Activated T-helper 1 cell treated with anti-CD3 and anti-CD28 coated beads, Interleukin-2, amount 50 U/mL, for 16 hours (primary cell): ENCODE results near the gene PGAM2.

Experiments
- DNase-seq, 2 donors: peaks; one replicate each; pipeline ENCODE4 v3.0.0-alpha.2; 2020; ENCODE audit warnings: low read depth in 1 of 2, low spot score in 1 of 2

PGAM2 gene

DNA sequence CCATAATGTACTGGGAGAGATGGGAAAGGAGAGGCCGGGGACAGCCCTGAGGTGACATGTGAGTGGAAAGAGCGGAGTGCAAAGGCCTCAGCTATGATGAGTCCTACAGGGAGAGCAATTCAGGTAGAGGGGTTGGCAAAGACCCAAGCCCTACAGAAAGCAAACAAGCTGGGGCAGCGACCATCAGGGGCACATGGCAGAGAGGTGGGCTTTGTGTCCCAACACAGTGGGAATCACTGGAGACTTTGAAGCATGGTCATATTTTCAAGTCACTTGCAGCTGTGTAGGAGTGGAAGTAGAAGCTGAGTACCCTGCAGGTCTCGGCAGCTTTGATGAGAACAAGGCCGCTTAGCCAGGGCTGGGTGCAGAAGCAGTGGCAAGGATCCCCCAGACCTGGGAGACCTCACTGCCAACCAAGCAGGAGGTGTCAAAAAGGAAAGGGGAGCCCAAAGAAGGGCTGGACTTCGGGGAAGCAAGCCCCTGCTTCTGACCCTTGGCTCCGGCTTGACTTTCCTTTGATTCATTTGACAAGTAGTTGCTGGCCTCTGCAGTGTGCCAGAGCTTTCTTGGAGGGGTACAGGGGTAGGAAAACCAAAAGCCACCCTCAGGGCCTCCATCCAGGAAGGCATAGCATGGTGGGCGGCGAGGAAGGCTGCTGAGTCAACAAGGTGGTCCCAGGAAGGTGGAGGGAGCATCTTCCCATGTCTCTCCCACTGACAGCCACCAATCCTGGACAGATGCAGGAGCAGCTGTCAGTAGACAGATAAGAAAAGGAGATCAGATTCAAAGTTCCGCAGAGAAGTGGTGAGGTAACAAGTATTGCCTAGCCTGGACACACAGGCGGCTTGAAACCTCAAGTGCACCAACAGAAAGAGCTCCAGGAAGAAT lies 1.9 kb upstream of the PGAM2 start:
- no peak for DNase-seq

DNA sequence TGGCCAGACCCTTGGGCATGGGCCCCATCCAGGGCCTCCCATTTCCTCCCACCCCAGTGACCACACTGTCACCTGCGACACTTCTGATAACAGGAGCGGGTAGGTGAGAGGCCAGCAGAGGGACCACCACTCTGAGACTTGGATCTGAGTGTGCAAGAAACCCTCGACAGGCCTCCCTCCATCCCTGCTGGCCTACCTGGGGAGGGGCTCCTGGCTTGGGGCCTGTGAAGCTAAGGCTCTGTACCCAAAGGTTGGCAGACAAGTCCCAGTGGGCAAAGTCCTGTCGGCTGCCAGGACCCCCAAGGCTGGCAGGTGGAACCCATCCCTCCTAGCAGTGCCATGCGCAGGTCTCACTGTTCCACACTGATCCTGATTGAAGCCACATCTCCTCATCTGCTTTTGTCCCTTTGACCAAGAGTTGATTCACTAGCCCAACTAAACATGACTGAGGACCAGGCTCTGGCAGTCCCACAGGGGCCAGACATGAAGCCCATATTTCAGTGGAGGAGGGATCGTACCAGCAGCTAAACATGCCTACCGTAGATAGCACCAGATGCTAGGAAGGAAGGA lies 1.2 kb upstream of the PGAM2 start:
- DNase-seq, result no peak

DNA sequence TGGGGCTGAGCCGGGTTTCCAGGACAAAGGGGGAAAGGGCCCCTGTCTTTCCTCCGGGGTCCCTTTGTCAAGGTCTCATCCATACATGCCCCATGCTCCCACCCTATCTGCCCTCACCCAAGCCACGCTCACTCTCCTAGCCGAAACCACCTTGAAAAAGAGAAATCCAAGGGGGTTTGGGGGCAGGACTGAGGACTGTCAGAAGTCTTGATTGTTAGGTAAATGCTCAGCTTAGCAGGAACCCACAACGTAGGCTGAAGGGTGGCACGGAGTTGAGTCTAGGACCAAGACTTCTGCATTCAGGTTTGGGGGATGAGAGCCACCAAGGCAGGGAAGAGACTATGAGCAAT lies 719 bp upstream of the PGAM2 start:
- no peak for DNase-seq

DNA sequence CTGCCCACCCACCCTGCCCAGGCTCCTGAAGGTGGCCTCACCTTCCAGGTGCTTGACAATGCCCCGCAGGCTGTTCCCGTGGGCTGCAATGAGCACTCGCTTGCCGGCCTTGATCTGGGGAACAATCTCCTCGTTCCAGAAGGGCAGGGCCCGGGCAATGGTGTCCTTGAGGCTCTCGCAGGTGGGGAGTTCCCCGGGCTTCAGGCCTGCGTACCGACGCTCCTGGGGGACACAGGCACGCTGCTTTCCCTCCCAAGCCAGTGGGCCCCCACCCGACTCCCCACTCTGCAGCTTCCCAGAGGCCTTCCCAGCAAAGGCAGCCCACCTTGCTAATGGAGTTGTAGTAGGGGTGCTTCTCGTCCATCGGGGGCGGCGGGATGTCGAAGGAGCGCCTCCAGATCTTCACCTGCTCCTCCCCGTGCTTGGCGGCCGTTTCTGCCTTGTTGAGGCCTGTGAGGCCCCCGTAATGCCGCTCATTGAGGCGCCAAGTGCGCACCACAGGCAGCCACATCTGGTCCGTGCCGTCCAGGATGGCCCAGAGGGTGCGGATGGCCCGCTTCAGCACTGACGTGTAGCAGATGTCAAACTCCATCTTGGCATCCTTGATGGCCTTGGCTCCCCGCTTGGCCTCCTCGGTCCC lies 456 bp downstream of the PGAM2 start:
- no peak for DNase-seq

DNA sequence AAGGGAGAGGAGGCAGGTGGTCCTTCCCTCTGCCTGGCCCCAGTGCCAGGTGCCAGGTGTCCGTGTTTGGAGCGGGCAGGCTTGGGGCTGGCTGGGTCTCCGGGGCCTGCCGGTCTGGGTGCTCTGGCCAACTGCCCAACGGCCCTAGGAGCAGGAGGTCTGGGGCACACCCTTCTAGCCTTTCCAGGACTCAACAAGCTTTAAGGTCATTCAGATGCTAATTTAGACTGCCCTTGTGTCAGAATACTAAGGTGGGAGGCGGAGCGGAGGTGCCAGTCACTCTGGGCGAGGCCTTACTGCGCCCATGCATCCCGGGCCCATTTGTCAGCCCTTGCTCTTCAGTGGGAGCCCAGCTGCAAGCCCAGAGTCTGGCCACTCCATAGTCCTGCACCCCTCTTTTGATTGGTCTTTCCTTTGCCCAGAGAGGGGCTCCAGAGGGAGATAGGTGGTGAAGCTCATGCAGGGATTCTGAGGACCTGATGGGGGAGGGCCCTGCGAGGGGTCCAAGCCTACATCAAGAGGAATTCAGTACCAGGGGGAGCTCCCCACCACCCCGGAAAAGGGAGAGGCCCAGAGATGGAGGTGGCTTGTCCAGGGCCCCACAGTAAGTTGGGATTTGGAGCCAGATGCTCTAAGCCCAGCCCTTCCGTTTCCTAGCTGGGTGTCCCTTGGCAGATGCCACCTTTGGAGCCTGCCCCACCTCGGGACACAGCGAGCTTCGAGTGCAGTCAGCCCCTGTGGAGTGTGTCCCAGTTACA lies 1.3 kb downstream of the PGAM2 start:
- DNase-seq, result no peak

DNA sequence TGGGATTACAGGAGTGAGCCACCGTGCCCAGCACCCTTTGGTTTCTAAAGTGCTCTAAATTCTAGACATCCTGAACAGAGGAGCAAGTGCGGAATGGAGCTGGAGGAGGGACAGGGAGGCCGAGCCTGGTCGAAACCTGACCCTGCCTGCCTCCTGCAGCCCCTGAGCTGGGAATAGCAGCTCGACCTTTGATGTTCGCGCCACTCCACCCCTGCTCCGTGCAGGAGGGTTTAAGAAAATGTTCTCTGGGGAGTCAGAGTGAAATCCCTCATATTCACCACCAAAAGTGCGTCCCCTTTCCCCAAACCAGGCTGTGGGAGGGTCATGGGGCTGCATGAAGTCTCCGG lies 1.8 kb downstream of the PGAM2 start:
- DNase-seq, result no peak

DNA sequence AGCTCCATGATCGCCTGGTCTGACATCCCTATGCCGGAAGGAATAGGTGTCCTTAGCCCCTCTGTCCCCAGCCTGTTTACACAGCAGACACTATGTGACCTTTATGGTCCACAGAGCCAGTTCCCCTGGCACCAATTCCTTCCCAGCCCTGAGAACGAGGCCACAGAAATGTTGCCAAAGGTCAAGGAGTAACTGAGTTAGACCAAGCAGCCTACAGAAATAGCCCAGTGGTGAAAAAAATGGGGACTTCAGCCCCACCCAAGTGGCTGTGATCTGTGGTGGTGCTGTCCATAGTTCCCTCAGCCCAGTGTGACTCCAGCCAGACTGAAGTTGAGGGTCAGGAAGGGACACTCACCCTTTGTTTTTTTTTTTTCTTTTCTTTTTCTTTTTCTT lies 2.5 kb downstream of the PGAM2 start:
- DNase-seq, result no peak

DNA sequence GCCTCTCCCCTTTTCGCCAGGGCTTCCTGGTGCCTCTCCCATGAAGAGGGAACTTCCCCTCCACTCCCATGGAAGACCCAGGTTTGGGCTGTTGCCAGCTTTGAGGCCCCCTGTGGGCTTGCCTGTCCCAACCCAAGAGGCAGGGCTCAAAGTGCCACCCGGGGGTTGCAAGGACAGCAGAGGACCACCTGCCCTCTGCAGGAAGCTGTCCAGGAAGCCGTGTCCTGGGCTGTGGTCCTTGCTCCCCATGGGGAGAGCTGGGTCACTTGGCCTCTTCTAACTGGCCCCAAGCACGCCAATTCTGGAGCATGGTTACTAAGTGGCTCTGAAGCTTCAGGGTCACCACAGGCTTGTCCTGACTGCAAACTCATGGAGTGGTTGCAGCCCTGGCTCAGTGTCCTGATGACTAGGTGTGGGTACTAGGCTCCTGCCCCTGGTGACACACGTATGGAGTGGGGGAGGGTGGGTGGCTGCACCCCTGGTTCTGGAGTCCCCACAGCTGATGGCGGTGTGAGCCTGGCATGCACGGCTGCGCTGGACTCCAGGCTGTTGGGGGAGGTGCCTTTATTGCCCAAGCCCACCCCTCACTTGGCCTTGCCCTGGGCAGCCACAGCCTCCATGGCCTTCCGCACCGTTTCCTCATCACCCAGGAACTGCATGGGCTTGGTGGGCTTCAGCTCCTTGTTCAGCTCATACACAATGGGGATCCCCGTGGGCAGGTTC lies 3.0 kb downstream of the PGAM2 start:
- no peak for DNase-seq

DNA sequence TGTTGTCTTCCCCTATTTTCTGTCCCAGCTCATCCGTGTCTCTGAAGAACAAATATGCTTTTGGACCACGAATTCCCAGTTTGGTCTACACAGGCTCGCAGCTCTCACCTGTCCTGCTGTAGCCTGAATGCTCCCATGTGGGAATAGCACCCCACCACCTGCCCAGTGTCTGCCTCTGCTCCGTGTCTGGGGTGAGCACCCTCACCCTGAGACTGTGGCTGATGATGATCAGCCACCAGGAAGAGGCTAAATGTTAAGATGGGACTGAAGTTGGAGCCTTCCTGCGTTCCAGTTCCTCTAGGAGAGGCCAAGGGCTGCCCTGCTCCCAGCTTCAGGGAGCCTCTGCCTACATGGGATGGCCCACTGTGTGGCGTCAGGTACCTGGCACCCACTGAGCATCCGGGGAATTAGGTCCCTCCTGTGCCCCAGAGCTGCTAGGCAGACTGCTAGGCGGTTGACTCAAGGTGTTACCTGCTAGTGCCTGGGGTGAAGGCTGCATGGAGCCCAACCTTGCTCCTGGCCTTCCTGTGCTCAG lies 3.7 kb downstream of the PGAM2 start:
- DNase-seq, result no peak

DNA sequence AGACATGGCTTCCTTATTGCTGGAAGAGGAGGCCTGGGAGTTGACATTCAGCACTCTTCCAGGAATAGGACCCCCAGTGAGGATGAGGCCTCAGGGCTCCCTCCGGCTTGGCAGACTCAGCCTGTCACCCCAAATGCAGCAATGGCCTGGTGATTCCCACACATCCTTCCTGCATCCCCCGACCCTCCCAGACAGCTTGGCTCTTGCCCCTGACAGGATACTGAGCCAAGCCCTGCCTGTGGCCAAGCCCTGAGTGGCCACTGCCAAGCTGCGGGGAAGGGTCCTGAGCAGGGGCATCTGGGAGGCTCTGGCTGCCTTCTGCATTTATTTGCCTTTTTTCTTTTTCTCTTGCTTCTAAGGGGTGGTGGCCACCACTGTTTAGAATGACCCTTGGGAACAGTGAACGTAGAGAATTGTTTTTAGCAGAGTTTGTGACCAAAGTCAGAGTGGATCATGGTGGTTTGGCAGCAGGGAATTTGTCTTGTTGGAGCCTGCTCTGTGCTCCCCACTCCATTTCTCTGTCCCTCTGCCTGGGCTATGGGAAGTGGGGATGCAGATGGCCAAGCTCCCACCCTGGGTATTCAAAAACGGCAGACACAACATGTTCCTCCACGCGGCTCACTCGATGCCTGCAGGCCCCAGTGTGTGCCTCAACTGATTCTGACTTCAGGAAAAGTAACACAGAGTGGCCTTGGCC lies 4.3 kb downstream of the PGAM2 start:
- no peak for DNase-seq

DNA sequence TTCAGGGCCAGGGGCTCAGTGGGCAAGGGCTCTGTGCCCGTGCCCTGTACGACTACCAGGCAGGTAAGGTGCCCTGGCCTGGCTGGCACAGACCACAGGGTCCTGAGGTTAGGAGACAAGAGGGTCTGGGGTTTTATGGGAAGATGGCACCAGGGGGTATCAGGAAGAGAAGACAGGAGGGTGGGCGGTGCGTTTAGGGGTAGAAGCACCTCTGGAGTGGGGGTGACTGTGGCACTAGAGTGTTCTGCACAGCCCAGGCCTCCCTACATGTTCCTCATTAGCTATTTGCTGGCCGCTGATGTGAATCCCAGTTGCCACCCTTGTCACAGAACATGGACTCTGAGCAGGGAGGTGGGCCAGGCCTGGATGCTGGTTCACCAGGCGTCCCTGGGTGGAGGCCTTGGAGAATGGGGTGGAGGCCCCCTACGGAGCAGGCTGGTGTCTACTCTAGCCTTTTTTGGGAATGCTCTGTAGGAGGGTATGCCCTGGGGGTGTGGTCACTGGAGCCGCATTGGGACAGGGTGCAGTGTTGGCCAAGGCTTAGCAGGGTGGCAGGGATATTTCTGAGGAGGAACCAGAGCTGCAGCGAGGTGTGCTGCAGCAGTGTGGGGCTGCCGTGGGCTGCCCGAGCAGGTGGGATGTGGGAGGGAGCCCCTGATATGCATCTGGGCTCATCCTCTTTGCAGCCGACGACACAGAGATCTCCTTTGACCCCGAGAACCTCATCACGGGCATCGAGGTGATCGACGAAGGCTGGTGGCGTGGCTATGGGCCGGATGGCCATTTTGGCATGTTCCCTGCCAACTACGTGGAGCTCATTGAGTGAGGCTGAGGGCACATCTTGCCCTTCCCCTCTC lies 5.0 kb downstream of the PGAM2 start:
- no peak for DNase-seq

DNA sequence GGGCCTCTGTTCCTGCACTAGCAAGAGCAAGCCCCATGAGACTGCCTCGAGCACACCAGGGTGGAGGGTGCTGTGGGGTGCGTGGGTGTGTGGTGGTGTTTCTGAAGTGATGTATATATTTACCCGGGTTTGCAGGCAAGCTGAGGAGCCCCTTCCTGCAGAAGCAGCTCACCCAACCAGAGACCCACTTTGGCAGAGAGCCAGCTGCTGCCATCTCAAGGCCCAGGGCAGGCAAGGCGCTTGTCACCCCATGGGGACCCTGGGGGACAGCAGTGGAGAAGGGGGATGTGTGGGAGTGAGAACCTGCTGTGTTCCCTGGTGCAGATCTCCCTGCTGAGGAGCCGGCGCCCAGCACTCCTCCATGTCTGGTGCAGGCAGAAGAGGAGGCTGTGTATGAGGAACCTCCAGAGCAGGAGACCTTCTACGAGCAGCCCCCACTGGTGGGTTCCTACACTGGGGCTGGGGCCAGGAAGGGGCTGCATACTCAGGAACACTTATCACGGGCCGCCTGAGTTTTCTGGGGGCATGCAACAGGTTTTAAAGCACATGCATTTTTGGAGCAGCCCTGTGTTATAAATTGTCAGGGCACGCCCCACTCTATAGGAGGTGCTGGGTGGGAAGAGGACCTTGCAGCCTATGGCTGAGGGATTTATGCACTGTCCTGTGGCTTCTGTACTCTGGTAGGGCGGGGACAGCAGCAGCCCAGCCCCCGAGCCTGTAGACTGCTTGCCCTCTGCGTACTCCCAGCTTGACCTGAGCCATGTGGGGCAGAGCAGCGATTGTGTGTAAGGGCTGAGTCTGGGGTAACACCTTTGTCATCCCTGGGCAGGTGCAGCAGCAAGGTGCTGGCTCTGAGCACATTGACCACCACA lies 5.9 kb downstream of the PGAM2 start:
- no peak for DNase-seq

DNA sequence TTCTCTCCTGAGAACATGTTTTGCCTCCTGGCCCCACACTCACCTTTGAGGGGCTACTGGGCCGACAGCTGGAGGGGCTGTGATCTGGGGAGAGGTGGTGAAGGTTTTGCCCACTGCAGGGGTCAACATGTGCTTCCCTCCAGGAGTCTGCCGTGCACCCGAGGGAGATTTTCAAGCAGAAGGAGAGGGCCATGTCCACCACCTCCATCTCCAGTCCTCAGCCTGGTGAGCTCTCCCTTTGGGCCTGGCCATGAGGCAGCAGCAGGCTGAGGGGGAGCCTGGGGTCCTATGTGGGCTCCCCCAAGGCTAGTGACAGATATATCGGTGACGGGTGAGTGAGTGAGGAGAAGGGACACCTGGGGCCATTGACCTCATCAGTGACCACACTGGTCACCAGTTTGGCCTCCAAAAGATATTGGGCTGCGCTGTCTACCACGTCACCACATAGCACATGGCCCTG lies 6.6 kb downstream of the PGAM2 start:
- DNase-seq, result no peak

DNA sequence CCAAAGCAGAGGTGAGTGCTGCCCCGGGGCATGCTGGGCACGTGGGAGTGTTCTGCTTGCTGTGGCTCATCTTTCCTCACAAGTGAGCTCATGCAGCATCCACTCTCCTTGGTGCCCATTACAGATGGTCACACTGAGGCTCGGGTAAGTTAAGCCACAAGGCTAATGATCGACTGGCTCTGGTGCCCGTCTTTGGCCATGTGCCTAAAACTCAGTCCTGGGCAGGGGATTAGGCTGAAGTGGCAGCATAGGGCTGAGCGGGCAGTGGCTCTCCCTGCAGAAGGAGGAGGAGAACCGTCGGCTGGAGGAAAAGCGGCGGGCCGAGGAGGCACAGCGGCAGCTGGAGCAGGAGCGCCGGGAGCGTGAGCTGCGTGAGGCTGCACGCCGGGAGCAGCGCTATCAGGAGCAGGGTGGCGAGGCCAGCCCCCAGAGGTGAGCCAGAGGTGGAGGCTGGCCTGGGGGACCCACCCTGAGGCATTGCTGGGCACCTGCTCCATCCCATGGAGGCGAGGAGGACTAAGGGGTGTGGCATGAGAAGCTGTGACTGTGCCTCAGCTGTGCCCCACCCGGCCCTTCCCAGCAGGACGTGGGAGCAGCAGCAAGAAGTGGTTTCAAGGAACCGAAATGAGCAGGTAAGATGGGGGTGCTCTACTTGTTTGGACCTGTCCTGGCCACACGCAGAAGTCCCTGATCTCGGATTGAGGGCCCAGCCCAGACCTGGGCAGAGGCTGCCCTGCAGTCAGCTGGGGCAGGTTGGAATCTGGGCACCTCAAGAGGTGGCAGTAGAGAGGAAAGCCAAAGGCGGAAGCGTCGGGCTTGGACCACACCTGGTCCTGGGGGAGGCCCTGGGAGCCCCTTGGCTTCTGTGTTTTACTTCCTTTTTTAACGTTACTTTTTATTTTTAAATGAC lies 7.3 kb downstream of the PGAM2 start:
- no peak for DNase-seq

DNA sequence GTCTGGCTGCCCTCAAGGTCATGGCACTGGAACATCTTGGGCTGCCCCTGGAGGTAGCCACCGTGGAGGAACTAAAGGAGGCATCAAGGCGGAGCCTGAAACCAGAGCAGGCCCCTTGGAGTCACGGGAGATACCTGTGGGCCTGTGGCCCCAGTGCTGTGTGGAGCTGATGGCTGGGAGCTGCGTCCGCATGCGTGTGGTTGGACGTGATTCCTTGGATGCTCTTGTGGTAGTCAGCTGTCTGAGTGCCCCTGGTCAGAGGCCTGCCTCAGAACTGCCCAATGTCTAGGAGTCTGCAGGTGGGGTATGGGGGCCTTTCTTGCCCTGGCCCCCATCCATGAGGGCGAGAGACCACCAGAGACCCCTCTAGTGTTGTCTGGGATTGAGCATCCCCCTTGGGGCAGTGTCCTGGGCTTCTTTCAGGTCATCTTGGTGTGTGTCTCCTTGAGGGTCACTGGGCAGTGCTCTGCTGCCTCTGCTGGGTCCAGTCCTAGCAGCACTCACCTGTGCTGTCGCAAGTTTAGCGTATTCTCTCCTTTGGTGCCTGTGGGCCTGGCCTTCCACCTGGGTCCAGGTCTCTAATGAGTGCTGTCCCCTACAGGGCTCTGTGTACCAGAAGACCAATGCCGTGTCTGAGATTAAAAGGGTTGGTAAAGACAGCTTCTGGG lies 8.1 kb downstream of the PGAM2 start:
- DNase-seq, result no peak

DNA sequence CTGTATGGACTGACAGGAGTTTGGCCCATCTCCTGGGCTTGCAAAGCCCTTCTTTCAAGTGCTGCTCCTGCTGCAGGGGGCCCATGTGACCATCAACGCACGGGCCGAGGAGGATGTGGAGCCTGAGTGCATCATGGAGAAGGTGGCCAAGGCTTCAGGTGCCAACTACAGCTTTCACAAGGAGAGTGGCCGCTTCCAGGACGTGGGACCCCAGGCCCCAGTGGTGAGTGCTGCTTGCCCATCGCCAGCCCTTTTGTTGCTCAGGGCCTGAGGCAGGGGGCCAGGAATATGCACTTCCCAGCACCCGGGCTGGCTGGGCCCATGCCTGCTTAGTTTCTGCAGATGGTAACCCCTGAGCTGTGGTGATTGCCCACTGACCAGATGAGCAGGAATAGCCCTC lies 8.7 kb downstream of the PGAM2 start:
- DNase-seq, result no peak
